Stimulated activated CD8-positive, alpha-beta memory T cell treated with anti-CD3 and anti-CD28 coated beads, Interleukin-7, amount 100 ng/mL, for 24 hours (primary cell): ENCODE data around the gene GDF15.
"Not testable (repeated sequence)": the region's sequence is repeated elsewhere in the genome, so short reads cannot be mapped to it uniquely, and the experiment has no call there.

Experiments used
- DNase-seq: peaks from one replicate; pipeline ENCODE4 v3.0.0-alpha.2; 2020; ENCODE audit warnings: low read depth

The GDF15 gene

GRCh38 chr19:18385675-18386542 lies at the start of gene GDF15:
TSS of gene GDF15 (plus strand) at chr19:18386158. CDS start at chr19:18386190, 32 bp downstream.
- DNase-seq, result no peak

- no peak for DNase-seq
Observed at GRCh38 chr19:18338541-18338940, 47.4 kb upstream of the GDF15 start.

GRCh38 chr19:18339723-18340122 lies 46.2 kb upstream of the GDF15 start:
- DNase-seq, result no peak

GRCh38 chr19:18340190-18340989 lies 45.6 kb upstream of the GDF15 start, which contains the start of gene PGPEP1:
TSS of gene PGPEP1 (plus strand) at chr19:18340598. CDS start at chr19:18340682, 84 bp downstream.
- DNase-seq, result peak; percentile 35

- DNase-seq, result peak; percentile 47
Observed at GRCh38 chr19:18340990-18341868, 44.7 kb upstream of the GDF15 start.

GRCh38 chr19:18342090-18342632 lies 43.8 kb upstream of the GDF15 start:
- DNase-seq, result no peak

- no peak for DNase-seq
Observed at GRCh38 chr19:18344582-18344950, 41.4 kb upstream of the GDF15 start.

- no peak for DNase-seq
Observed at GRCh38 chr19:18345296-18345695, 40.7 kb upstream of the GDF15 start.

- DNase-seq, result no peak
Observed at GRCh38 chr19:18346091-18346490, 39.9 kb upstream of the GDF15 start.

- DNase-seq, result no peak
Observed at GRCh38 chr19:18348171-18348570, 37.8 kb upstream of the GDF15 start.

- DNase-seq, result not testable (repeated sequence)
Observed at GRCh38 chr19:18348818-18349339, 37.1 kb upstream of the GDF15 start.

GRCh38 chr19:18349524-18350128 lies 36.3 kb upstream of the GDF15 start:
- DNase-seq, result no peak

GRCh38 chr19:18350490-18350889 lies 35.5 kb upstream of the GDF15 start:
- DNase-seq, result no peak

- DNase-seq, result no peak
Observed at GRCh38 chr19:18351544-18351943, 34.4 kb upstream of the GDF15 start.

GRCh38 chr19:18353378-18354005 lies 32.5 kb upstream of the GDF15 start:
- no peak for DNase-seq

GRCh38 chr19:18354743-18355142 lies 31.2 kb upstream of the GDF15 start:
- not testable (repeated sequence) for DNase-seq

GRCh38 chr19:18357041-18357440 lies 28.9 kb upstream of the GDF15 start:
- DNase-seq, result no peak

- DNase-seq, result no peak
Observed at GRCh38 chr19:18361646-18362045, 24.3 kb upstream of the GDF15 start.

- no peak for DNase-seq
Observed at GRCh38 chr19:18362934-18363542, 22.9 kb upstream of the GDF15 start.

GRCh38 chr19:18363787-18364186 lies 22.2 kb upstream of the GDF15 start:
- no peak for DNase-seq
